IPS DF 6.9 (cell line): ENCODE measurements around the gene TOGARAM2.

Source experiments
- DNase-seq: peaks from one replicate; pipeline ENCODE4 v3.0.0-alpha.2; 2013; ENCODE audit warnings: low read depth, low spot score
- H3K27ac ChIP-seq: one replicate; pipeline ENCODE4 v1.5.1; 2013; ENCODE audit warnings: low read length, control low read depth
- H3K27me3 ChIP-seq: 2 replicates; pipeline ENCODE4 v1.6.1; 2013; ENCODE audit warnings: mild to moderate bottlenecking, low read length; ENCODE audit not compliant: control insufficient read depth, insufficient read depth
- H3K36me3 ChIP-seq: 2 replicates; pipeline ENCODE4 v1.6.1; 2013; ENCODE audit warnings: low read length; ENCODE audit not compliant: control insufficient read depth, insufficient read depth
- H3K4me1 ChIP-seq: 2 replicates; pipeline ENCODE4 v1.6.1; 2013; ENCODE audit warnings: low read length; ENCODE audit not compliant: control insufficient read depth, insufficient read depth
- H3K4me3 ChIP-seq: 2 replicates; pipeline ENCODE4 v1.5.1; 2013; ENCODE audit warnings: mild to moderate bottlenecking, low read length
- H3K9me3 ChIP-seq: 2 replicates; pipeline ENCODE4 v1.6.1; 2013; ENCODE audit warnings: low read length, inconsistent platforms; ENCODE audit not compliant: control insufficient read depth, insufficient read depth
- WGBS: extraction: QIAGEN DNeasy Blood & Tissue Kit; methylation state at CpG from one replicate; pipeline ENCODE4 v1.1.7; 2013; ENCODE audit warnings: mixed read lengths, missing lambda C conversion rate; ENCODE audit not compliant: insufficient read length, insufficient coverage; 5-methylcytosine and 5-hydroxymethylcytosine counted together

TOGARAM2 gene

DNA sequence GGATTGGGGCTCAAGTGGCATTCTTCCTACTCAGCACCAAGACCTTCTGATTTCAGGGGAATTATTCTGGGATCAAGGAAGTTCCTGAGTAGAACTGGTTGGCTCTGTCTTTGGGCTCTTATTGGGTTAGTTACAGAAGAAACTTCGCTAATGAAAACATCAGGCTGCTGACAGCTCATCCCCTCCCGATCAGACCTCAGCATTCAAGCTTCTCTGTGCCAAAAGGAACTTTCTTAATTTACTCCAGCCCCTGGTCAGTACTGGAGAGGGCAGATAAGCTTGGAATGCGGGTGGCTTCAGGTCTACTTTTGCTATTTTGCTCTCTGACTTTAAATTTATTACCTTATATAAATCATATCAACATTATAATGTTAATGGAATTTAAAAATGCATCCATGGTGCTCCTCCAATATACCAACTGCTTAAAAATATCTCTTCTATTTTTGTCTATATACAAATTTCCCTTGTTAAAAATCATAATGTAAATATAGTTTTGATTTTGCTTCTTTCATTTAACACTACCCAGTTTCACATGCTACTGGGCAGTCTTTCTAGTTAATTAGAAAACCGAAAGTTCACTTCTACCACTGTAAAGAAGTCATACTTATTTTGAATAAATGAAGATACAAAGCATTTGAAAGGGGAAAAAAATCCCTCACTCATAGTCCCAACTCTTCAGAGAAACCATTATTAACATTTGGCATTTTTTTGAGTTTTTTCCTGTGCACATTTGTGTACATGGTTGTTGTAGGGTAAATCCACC is 58.8 kb downstream of the TOGARAM2 start:
- Histone ChIP-seq H3K9me3 (no peaks in the 10 kb centered on the region), H3K4me1 (no peaks in the 10 kb centered on the region), H3K27me3 (no peaks in the 10 kb centered on the region), H3K4me3 (no peak overlapping the region), H3K36me3 (no peaks in the 10 kb centered on the region), H3K27ac (no peak overlapping the region)
- no peak for DNase-seq
- no CpG with 5 or more reads among the region's 4 CpGs for WGBS

GRCh38 chr2:29040552-29040951 is 59.5 kb downstream of the TOGARAM2 start:
- Histone ChIP-seq H3K36me3 (no peaks in the 10 kb centered on the region), H3K9me3 (no peaks in the 10 kb centered on the region), H3K4me1 (no peaks in the 10 kb centered on the region), H3K27me3 (no peaks in the 10 kb centered on the region), H3K27ac (no peak overlapping the region), H3K4me3 (no peak overlapping the region)
- WGBS: no CpG with 5 or more reads among the region's 6 CpGs
- DNase-seq: no peak

GRCh38 chr2:29041161-29041660 is 60.1 kb downstream of the TOGARAM2 start:
- no peak overlapping the region for H3K27ac ChIP-seq
- no peaks in the 10 kb centered on the region for H3K4me1 ChIP-seq
- no peaks in the 10 kb centered on the region for H3K36me3 ChIP-seq
- DNase-seq: no peak
- no peaks in the 10 kb centered on the region; the same call in 1 of the 2 replicates for H3K27me3 ChIP-seq
- no peak overlapping the region for H3K4me3 ChIP-seq
- no peaks in the 10 kb centered on the region for H3K9me3 ChIP-seq
- no CpG with 5 or more reads among the region's 9 CpGs for WGBS

DNA sequence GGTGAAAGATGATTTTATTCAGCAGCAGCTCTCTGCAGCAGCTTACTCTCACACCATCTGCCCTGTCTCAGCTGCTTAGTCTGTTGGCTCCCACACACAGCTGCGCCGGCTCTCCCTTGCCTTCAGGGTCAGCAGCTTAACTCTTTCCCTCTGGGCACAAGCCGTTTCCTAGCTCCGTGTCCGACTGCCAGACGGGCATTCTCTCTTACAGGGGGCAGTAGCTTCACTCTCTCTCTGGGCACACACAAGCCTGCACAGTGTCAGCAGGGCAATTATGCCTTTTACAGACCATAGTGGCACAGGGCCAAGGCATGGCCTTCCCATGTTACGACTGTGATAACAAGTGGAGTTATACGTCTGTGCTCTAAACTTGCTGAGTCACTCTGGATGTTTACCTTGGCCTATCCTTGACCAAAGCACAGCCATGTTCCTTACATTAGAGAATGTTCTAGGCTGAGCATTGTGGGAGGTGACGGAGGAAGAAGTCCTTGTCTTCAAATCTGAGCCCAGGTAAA is 61.5 kb downstream of the TOGARAM2 start:
- H3K4me1 ChIP-seq: no peaks in the 10 kb centered on the region
- no peaks in the 10 kb centered on the region for H3K9me3 ChIP-seq
- no peaks in the 10 kb centered on the region; the same call in 1 of the 2 replicates for H3K27me3 ChIP-seq
- no peak overlapping the region for H3K27ac ChIP-seq
- H3K4me3 ChIP-seq: no peak overlapping the region
- no peaks in the 10 kb centered on the region for H3K36me3 ChIP-seq
- no peak for DNase-seq
- no CpG with 5 or more reads among the region's 9 CpGs for WGBS

DNA sequence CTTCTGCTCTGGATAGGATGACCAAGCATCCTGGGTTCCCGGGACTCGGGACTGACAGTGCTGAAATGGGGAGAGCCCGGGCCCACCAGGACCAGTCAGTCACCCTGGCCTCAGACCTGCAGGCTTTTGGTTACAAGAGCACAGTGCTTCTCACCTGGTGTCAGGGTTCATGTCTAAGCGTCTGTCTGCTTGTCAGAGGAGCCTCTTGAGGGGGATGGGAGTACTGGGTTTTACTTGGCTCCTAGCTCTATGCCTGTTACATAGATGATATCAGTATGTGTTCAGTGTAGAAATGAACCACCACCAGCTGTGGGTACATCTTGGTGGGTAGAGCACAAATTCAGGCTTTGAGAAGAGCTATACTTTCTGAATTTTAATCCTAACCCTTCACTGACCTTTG is 63.4 kb downstream of the TOGARAM2 start:
- Histone ChIP-seq H3K9me3 (no peaks in the 10 kb centered on the region), H3K4me1 (no peaks in the 10 kb centered on the region), H3K4me3 (no peak overlapping the region), H3K27ac (no peak overlapping the region), H3K36me3 (no peaks in the 10 kb centered on the region), H3K27me3 (no peaks in the 10 kb centered on the region; the same call in 1 of the 2 replicates)
- no peak for DNase-seq
- no CpG with 5 or more reads among the region's 4 CpGs for WGBS

GRCh38 chr2:29046321-29046720 is 65.2 kb downstream of the TOGARAM2 start:
- Histone ChIP-seq H3K9me3 (no peaks in the 10 kb centered on the region), H3K4me3 (no peak overlapping the region), H3K27me3 (no peaks in the 10 kb centered on the region; the same call in 1 of the 2 replicates), H3K36me3 (no peaks in the 10 kb centered on the region), H3K4me1 (no peaks in the 10 kb centered on the region), H3K27ac (no peak overlapping the region)
- WGBS: no CpG with 5 or more reads among the region's 2 CpGs
- no peak for DNase-seq

DNA sequence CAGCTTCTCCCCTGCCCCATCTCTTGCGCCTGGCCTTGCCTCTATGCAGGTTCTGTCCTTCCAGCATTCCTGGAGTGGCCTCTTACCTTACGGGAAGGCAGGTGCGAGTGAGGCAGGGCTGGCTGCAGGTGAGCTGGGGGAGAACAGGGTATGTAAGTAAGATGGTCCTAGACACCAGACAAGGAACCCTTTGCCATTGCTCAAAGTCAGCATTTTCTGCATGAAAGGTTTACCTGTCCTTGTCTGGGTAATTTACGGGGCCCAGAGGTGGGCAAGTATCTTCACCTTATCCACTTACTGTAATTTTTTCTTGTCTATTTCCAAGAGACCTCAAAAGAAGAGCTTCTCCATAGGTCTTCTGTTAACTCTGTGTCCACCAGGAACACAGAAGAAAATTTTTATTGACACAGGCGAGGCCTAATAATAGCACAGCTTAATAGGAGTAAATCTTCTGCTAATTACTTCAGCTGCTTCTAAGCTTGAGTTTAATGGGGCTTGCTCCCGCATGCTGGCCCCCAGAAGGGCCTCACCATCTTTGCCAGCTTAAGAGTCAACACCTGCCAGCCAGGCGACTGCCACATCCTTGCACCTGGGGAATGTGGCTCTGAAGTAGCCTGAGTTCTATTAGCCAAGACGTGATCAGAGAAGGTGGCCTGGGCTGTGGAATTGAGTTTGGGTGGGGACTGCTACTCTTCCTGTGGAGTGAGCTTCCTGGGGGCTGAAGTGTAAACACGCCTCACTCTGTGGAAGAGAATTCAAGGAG is 66.2 kb downstream of the TOGARAM2 start:
- H3K27me3 ChIP-seq: no peaks in the 10 kb centered on the region; the same call in 1 of the 2 replicates
- DNase-seq: no peak
- no peaks in the 10 kb centered on the region for H3K36me3 ChIP-seq
- no peaks in the 10 kb centered on the region for H3K9me3 ChIP-seq
- H3K27ac ChIP-seq: no peak overlapping the region
- no peaks in the 10 kb centered on the region for H3K4me1 ChIP-seq
- no peak overlapping the region for H3K4me3 ChIP-seq
- WGBS: no CpG with 5 or more reads among the region's 9 CpGs

DNA sequence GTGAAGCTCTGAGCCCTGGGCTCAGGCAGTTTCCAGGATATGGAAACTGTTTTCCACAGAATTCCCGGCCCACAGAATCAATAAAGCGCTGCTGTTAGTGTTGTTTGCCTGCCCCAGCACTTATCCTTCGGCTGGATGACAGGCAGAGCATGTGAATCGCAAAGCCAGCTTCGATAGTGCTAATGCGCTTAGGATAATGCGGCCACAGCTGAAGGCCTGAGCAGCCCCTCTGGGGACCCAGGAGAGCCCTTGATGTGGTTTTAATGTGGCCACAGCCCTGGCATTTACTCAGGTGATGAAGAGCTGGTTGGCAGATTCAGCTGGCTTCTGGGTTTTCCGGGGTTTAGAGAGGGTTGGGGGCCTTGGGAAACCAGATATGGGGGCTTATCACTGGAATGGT is 69.5 kb downstream of the TOGARAM2 start:
- H3K27ac ChIP-seq: no peak overlapping the region
- no CpG with 5 or more reads among the region's 8 CpGs for WGBS
- no peaks in the 10 kb centered on the region; the same call in 1 of the 2 replicates for H3K27me3 ChIP-seq
- H3K36me3 ChIP-seq: no peaks in the 10 kb centered on the region
- peaks cover 2% of the 10 kb centered on the region; the same call in 1 of the 2 replicates for H3K4me1 ChIP-seq
- no peak overlapping the region for H3K4me3 ChIP-seq
- no peak for DNase-seq
- H3K9me3 ChIP-seq: no peaks in the 10 kb centered on the region

DNA sequence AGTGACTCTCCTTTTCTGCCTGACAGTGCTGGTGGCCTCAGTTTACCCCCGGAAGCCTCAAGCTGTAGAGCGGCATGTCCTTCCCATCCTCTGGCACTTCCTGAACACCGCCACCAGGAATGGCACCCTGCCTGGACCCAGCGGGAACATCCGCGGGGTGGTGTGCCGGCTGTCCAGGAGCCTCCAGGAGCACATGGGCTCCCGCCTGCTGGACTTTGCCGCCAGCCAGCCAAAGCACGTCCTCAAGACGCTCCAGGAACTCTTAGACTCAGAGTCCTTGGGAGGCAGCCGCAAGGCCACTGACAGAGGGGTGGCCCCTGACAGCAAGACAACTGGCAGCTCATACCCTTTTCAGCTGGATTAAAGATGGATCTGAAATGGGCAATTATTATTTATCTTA is 70.6 kb downstream of the TOGARAM2 start:
- H3K27ac ChIP-seq: no peak overlapping the region
- H3K36me3 ChIP-seq: no peaks in the 10 kb centered on the region
- WGBS: no CpG with 5 or more reads among the region's 12 CpGs
- DNase-seq: no peak
- H3K9me3 ChIP-seq: no peaks in the 10 kb centered on the region
- H3K27me3 ChIP-seq: no peaks in the 10 kb centered on the region
- H3K4me1 ChIP-seq: peaks cover 2% of the 10 kb centered on the region; the same call in 1 of the 2 replicates
- H3K4me3 ChIP-seq: no peak overlapping the region

DNA sequence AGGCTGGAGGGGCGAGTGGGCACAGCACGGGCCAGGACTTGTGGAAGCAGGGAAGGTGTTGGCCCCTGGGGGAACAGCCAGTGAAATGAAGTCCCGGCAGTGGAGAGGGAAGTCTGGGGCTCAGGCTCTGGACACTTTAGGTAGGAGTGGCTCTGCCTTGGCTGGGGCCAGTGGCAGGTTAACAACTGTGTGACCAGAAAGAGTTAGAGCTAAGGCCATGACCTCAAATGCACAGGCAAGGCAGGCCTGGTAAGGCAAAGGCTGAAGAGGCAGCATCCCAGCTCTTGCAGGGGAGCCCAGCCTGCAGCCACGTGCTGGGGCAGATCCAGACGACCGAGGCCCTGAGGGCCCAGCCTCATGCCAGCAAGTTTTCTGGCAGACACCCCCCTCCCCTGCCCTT is 71.7 kb downstream of the TOGARAM2 start:
- Histone ChIP-seq H3K9me3 (no peaks in the 10 kb centered on the region), H3K27me3 (no peaks in the 10 kb centered on the region), H3K27ac (no peak overlapping the region), H3K4me3 (no peak overlapping the region), H3K36me3 (no peaks in the 10 kb centered on the region), H3K4me1 (peaks cover 2% of the 10 kb centered on the region; the same call in 1 of the 2 replicates)
- no peak for DNase-seq
- no CpG with 5 or more reads among the region's 6 CpGs for WGBS
